Right atrium auricular region (tissue), 2 donors: ENCODE measurements around the gene RASIP1. TPM values are rescaled to one million over a fixed set of nuclear protein-coding genes. Genes with fewer than 3 reads are reported as not detected.
"Not testable (repeated sequence)": the region's sequence is repeated elsewhere in the genome, so short reads cannot be mapped to it uniquely, and the experiment has no call there.

ENCODE experiments used
- DNase-seq: peaks from one replicate; pipeline ENCODE4 v3.0.0-alpha.2; 2019; ENCODE audit warnings: low spot score
- H3K27ac ChIP-seq, 2 donors: fragments of 200-600 bp; sonication (generic); 1 replicate in 1 of 2; 2 replicates in 1 of 2; pipeline ENCODE4 v1.5.1; 2016 to 2019
- H3K27me3 ChIP-seq, 2 donors: fragments of 200-600 bp; sonication (generic); one replicate each; pipeline versions ENCODE4 v1.5.1 to v1.6.0; 2017 to 2019
- H3K36me3 ChIP-seq: fragments of 200-600 bp; sonication (generic); one replicate; pipeline ENCODE4 v1.5.1; 2016
- H3K4me1 ChIP-seq, 2 donors: fragments of 200-600 bp; sonication (generic); one replicate each; pipeline versions ENCODE4 v1.5.1 to v1.6.0; 2017 to 2019
- H3K4me3 ChIP-seq, 2 donors: fragments of 200-600 bp; sonication (generic); 1 replicate in 1 of 2; 2 replicates in 1 of 2; pipeline ENCODE4 v1.5.1; 2017 to 2019; ENCODE audit warnings: mild to moderate bottlenecking in 1 of 2, moderate library complexity in 1 of 2
- H3K9me3 ChIP-seq, 2 donors: fragments of 200-600 bp; sonication (generic); one replicate each; pipeline ENCODE4 v1.5.1; 2019
- CTCF ChIP-seq, 2 donors: fragments of 200-600 bp; sonication (generic); IDR thresholded peaks; one replicate each; pipeline ENCODE4 v1.5.1; 2019; ENCODE audit warnings: antibody characterized with exemption in 2 of 2
- total RNA-seq, 2 donors: library from RNA; depleted of rRNA; stranded (reverse); fragments of >200 nt; gene quantifications; one replicate each; pipeline ENCODE4 v1.1.0, GENCODE V29; 2016

The RASIP1 gene
- total RNA-seq, 2 donors from 2014 or later: 13.6 to 22.9 TPM

GRCh38 chr19:48683349-48683748 is 57.1 kb downstream of the RASIP1 start:
- Histone ChIP-seq H3K9me3 (no peaks in the 10 kb centered on the region), H3K4me3 (no peak overlapping the region), H3K4me1 (no peaks in the 10 kb centered on the region), H3K27me3 (no peaks in the 10 kb centered on the region), H3K27ac (no peak overlapping the region), H3K36me3 (no peaks in the 10 kb centered on the region)
- peak; percentile 64 for DNase-seq
- no peak for TF ChIP-seq CTCF (IDR thresholded peaks at IDR 0.05)

GRCh38 chr19:48681127-48681470 is 59.3 kb downstream of the RASIP1 start:
- TF ChIP-seq CTCF (IDR thresholded peaks at IDR 0.05): no peak
- Histone ChIP-seq H3K36me3 (no peaks in the 10 kb centered on the region), H3K4me3 (no peak overlapping the region), H3K4me1 (no peaks in the 10 kb centered on the region), H3K27me3 (no peaks in the 10 kb centered on the region), H3K9me3 (no peaks in the 10 kb centered on the region), H3K27ac (no peak overlapping the region)
- no peak for DNase-seq

GRCh38 chr19:48680436-48681126 is 59.8 kb downstream of the RASIP1 start:
- Histone ChIP-seq H3K4me1 (peaks cover 0 to under 1% of the 10 kb centered on the region in 2 donors), H3K27me3 (no peaks in the 10 kb centered on the region), H3K9me3 (no peaks in the 10 kb centered on the region), H3K27ac (no peak overlapping the region), H3K36me3 (no peaks in the 10 kb centered on the region), H3K4me3 (no peak overlapping the region)
- TF ChIP-seq CTCF (IDR thresholded peaks at IDR 0.05): no peak
- no peak for DNase-seq

GRCh38 chr19:48680006-48680405 is 60.4 kb downstream of the RASIP1 start:
- H3K27me3 ChIP-seq, H3K9me3 ChIP-seq, DNase-seq: not testable (repeated sequence)

GRCh38 chr19:48678201-48678600 is 62.2 kb downstream of the RASIP1 start:
- no peaks in the 10 kb centered on the region for H3K9me3 ChIP-seq
- TF ChIP-seq CTCF (IDR thresholded peaks at IDR 0.05): no peak
- no peaks in the 10 kb centered on the region for H3K27me3 ChIP-seq
- no peak overlapping the region for H3K27ac ChIP-seq
- H3K4me1 ChIP-seq: peaks cover 0 to 6% of the 10 kb centered on the region in 2 donors
- H3K36me3 ChIP-seq: no peaks in the 10 kb centered on the region
- no peak for DNase-seq
- no peak overlapping the region for H3K4me3 ChIP-seq

More at GRCh38 chr19:48680006-48680405, 60.4 kb downstream of the RASIP1 start:
- not testable (repeated sequence) for H3K4me1 ChIP-seq, H3K4me3 ChIP-seq, H3K36me3 ChIP-seq, H3K27ac ChIP-seq

GRCh38 chr19:48676887-48677286 is 63.5 kb downstream of the RASIP1 start:
- no peak overlapping the region for H3K27ac ChIP-seq
- H3K4me1 ChIP-seq: peaks cover 0 to 6% of the 10 kb centered on the region in 2 donors
- TF ChIP-seq CTCF (IDR thresholded peaks at IDR 0.05): no peak
- H3K9me3 ChIP-seq: no peaks in the 10 kb centered on the region
- no peak for DNase-seq
- no peaks in the 10 kb centered on the region for H3K27me3 ChIP-seq
- H3K36me3 ChIP-seq: no peaks in the 10 kb centered on the region
- H3K4me3 ChIP-seq: no peak overlapping the region
